SK-MEL-5 (cell line): Measurements from ENCODE around the gene PDE4B. TPM values are rescaled to one million over a fixed set of nuclear protein-coding genes. Genes with fewer than 3 reads are reported as not detected.

Experiments used
- DNase-seq: peaks from one replicate; pipeline ENCODE4 v3.0.0-alpha.2; 2016; ENCODE audit warnings: low read depth, low spot score
- in situ Hi-C: cut with HindIII; loops from 2 replicates; pipeline ENCODE4 v1.10.0; 2016; ENCODE audit warnings: low sequenced_read_pairs, high pct_unique_total_duplicates, low pct_unique_long_range_greater_than_20kb
- total RNA-seq: library from RNA; depleted of rRNA; stranded (reverse); fragments of >200 nt; shearing (Covaris generic); gene quantifications from 2 replicates; pipeline ENCODE4 v1.2.3, GENCODE V29; 2014

The PDE4B gene
- total RNA-seq, 1 experiment from 2014 or later: 26.1 TPM

DNA sequence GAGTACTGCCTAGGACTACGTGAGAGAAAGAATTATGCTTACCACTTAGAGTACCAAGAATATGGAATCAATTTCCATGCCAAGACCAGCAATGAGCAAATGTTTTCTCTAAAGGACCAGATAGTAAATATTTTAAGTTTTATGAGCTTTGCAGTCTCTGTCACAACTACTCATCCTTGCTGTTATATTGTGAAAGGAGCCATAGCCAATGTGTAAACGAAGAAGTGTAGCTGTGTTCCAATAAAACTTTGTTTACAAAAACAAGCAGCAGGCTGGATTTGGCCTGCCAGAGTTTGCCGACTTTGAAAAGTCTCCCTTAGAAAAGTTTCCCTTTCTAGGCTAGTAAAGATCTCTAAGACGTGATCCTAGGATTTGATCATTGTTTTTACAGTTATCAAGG, 128.8 kb downstream of the PDE4B start:
- in situ Hi-C loops: no loop called here
- DNase-seq: no peak

DNA sequence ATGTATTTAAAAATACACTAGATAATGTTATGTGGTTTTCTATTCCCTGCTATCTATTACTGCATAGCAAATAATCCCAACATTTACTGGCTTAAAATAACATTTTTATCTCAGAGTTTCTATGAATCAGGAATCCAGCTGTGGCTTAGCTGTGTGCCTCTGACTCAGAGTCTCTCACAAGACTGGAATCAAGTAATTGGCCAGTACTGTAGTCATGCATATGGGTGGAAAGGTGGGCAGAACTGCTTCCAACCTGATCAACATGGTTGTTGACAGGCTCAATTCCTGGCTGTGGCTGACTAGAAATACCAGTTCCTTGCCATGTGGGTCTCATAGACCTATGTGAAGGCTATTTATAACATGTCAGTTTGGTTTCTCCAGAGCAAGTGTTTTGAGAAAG, 131.8 kb downstream of the PDE4B start:
- in situ Hi-C loops: no loop called here
- no peak for DNase-seq

DNA sequence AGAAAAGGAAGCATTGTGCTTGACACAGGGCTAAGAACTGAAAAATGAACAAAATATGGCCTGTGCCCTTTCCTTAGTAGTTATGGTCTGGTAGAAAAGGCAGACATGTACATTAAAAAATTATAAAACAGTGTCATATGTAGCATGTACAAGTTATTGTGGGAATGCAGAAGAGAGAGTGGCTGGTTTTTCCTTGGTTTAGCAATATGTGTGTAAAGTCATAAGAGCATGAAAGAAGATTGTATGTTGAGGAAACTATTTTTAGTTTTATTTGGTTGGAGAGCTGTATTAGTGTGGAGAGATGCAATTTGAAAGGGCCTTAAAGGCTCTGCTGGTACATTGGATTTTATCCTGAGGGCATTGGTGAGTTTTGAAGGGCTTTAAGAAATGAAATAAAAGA, 145.8 kb downstream of the PDE4B start:
- no peak for DNase-seq
- in situ Hi-C loops: no loop called here

DNA sequence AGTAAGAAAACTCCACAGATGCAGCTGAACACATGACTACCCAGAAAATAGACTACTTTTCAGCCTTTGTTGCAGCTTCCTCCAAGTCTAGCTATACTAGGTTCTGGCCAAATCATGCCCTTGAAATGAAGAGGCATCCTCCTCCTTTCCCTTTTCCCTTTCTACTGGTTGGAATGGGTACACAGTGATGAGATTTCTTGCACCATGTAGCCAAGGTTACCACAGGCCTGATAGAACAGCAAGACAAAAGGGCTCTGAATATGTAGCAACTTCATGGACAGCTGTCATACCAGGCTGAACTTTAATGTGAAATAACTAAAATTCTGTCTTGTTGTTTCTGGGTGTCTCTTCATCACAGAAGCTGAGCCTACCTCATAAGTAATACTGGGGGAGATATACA, 146.5 kb downstream of the PDE4B start:
- DNase-seq: no peak
- in situ Hi-C loops: no loop called here

DNA sequence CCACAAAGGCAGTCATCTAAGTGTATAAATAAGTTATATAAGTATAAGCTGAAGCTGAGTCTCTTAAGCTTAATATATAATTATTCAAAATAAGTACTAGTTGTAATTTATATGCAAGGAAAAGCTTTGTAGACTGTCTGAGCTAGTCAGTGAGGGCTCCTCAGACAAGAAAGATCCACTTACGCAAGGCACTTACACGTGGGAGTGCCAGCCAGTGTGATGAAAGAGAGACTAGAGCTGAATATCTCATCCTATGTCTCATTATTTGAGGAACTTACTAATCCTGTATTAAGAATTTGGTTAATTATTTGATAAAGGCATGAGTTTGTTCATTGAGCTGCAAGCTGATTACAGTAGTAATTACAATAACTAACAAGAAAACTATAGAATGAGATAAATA, 146.9 kb downstream of the PDE4B start:
- no peak for DNase-seq
- in situ Hi-C loops: no loop called here

DNA sequence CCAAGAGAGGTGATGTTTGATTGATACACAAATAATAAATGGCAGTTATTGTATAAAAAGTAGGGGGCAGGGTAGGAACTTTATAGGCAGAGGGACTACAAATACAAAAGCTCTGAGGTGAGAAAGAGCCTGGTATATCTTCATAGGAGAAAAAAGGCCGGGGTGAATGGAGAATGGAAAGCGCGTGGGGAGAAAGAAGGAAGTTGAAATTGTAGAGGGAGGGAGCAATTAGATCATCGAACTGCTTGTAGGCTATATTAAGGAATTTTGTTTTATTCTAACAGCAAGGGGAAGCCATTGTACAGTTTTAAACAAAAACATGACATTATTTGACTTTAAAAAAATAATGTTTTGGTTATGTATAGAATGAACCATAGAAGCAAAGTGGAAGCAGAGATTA, 147.4 kb downstream of the PDE4B start:
- in situ Hi-C loops: no loop called here

DNA sequence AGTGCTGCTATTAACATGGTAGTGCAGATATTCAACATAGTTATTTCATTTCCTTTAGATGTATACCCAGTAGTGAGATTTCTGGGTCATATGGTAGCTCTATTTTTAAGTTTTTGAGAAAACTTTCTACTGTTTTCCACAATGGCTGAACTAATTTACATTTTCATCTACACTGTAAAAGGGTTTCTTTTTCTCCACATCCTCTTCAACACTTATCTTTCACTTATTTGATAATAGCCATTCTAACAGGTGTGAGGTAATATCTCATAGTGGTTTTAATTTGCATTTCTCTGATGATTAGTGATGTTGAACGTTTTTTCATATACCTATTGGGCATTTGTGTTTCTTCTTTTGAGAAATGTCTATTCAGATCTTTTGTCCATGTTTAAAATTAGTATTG, 149.8 kb downstream of the PDE4B start:
- in situ Hi-C loops: no loop called here

More for the DNA sequence above, 147.4 kb downstream of the PDE4B start:
- DNase-seq: no peak

DNA sequence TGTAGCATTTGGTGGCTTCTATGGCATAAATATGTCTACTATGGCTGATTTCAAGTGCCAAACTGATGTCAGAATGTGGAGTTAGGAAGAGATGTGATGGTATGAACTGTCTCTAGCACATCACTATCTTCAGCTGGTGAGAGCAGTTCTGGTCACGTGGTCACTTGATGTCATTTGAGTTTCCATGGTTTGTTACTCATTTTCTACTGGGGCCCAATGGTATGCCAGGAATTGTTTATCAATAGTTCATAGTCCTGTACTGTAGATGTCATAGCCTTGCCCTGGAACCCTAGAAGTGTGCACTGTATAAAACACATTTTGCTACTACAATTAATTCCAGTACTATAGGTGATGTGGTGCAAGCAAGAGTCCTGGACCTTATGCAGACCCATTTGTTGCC, 153.7 kb downstream of the PDE4B start:
- no peak for DNase-seq
- in situ Hi-C loops: no loop called here

More for the DNA sequence above, 149.8 kb downstream of the PDE4B start:
- no peak for DNase-seq

DNA sequence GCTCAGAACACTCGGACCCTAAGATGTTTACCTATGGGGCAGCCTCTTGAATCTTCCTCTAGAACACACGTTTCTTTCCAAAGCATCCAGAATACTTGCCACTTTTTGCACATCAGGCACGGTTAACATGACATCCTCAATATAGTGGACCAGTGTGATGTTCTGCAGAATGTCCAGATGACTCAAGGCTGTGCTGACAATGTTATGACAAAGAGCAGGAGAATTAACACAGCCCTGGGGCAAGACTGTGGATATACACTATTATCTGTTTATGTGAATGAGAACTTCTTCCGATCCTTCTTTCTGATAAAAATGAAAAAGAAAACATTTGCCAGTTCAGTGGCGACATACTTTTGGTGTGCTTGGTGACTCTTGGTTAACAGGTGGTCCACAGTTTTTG, 154.3 kb downstream of the PDE4B start:
- DNase-seq: no peak
- in situ Hi-C loops: no loop called here

DNA sequence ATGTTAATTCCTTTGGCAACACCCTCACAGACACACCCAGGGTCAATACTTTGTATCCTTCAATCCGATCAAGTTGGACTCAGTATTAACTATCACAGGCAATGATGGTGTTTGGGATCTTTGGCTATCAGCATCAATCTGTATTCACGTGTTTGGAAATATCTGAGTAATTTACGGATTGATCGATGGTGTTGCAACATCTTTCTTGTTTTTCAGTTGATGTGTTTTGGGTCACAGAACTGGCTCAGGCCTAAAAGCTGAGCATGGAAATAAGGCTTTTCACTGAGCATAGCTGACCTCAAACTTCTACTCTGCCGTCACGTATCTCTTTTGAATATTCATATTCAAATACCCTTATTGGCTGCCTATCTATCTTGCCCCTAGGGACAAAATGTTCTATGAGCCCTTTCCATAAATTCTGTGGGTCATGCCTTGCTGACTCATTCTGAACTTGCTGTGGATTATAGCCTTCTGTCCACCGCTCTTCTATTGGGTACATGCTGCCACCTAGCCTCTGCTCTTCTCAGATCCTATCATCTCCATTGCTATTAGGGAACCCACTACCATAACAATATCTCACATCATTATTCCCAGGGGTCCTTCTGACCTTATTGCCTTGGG, 156.0 kb downstream of the PDE4B start:
- in situ Hi-C loops: no loop called here
- peak; percentile 79 for DNase-seq

DNA sequence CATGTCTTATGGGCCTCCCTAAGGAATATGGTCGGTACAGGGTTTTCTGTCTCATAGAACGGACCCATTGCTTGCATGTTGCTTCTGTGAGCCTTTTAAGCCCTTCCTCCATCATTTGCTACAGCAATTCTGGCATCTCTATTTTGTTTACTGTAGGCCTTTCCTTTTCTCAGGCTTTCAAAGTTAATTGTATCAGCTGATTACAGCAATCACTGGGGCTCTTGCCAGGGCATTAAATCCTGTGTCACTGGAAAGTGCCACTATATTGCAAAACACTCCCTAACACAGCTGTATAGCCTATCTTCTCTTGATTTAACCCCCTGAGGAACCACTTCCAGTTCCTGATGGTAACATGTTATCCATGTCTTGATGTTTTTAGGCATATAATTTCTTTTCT, 156.5 kb downstream of the PDE4B start:
- no peak for DNase-seq

DNA sequence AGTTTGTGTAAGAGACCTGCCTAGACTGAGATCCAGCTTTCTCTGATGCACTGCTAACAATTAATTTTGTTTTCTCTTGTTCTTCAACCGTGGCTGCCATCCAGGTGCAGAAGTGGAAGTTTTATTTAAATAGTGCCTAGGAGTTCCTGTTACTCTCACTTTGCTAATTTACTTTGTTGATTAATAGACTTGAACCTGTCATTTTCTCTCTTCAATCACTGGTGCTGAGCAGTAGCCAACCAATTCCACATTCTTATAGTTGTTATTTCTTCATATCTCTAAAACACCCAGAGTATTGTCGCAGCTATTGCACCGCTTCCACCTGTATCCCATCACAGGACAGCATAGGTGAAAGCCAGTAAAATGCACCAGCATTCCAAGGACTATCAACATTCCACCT, 157.2 kb downstream of the PDE4B start:
- DNase-seq: no peak
- in situ Hi-C loops: no loop called here

More for the DNA sequence above, 156.5 kb downstream of the PDE4B start:
- in situ Hi-C loops: no loop called here

DNA sequence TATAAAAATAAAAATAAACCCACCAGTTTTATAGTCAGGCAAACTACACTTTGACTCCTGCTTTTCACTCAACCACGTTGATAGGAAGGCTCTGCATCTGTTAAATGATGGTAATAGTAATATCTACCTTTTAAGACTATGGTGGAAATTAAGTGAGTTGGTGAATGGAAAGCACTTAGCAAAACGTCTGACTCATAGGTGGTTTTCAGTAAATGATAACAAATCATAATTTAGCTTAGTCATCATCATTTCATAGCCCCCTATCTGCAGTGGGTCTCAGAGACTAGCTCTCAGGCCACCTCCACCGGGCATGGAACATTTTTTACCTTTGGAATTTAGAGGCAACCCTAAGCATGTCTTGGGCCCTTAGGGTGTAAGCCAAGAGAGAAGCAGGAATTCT, 160.0 kb downstream of the PDE4B start:
- in situ Hi-C loops: no loop called here

DNA sequence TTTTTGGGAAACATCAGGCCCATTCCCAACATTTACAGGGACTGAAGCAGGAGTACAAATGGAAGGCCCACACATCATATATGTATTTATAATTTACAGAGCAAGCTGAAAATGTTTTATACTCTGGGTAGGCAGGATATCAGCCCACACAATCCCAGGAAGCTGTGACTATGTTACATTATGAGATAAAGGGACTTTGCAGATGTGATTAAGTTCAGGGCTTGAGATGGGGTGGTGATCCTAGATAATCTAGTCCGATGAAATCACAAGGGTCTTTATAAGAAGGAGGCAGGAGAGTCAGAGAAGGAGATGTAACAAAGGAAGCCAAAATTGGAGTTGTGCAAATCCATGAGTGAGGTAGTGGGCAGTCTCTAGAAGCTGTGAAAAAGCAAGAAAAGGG, 160.5 kb downstream of the PDE4B start:
- in situ Hi-C loops: no loop called here
- no peak for DNase-seq

More for the DNA sequence above, 160.0 kb downstream of the PDE4B start:
- no peak for DNase-seq

DNA sequence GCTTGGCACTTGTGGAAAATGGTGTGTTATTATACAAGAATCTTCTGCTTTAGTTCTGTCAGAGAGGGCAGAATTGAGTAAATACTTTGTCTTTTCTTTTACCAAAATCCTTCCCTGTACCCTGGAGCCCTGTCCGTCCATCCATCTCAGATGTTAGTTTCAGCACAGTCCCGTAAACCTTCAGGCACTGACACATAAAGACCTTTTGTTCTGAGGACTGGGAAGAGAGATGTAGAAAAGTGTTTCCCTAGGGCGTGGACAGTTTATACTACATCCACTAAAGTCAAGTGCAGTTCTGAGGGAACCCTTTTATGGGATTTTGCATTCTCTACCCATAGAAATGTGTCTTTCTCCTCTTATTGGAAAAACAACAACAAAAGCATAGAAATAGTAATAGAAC, 162.4 kb downstream of the PDE4B start:
- peak; percentile 84 for DNase-seq
- in situ Hi-C loops: no loop called here

DNA sequence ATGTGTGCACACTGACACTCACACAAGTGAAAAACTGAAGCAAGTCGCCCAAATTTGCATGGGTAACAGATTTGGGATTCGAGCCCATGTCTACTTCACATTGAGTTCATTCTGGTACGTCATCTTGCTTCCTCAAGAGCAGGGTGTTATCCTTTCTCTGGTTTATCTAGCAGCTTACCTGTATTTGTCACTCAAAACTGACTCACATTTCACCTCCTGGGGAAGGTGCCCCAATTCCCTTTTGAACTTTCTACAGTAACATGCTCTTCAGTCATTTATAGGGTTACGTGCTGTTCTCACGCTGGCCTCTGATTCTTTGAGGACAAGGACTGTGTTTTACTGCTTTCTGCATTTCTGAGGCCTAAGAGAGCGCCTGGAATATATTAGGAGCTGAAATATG, 162.8 kb downstream of the PDE4B start:
- in situ Hi-C loops: no loop called here
- no peak for DNase-seq

DNA sequence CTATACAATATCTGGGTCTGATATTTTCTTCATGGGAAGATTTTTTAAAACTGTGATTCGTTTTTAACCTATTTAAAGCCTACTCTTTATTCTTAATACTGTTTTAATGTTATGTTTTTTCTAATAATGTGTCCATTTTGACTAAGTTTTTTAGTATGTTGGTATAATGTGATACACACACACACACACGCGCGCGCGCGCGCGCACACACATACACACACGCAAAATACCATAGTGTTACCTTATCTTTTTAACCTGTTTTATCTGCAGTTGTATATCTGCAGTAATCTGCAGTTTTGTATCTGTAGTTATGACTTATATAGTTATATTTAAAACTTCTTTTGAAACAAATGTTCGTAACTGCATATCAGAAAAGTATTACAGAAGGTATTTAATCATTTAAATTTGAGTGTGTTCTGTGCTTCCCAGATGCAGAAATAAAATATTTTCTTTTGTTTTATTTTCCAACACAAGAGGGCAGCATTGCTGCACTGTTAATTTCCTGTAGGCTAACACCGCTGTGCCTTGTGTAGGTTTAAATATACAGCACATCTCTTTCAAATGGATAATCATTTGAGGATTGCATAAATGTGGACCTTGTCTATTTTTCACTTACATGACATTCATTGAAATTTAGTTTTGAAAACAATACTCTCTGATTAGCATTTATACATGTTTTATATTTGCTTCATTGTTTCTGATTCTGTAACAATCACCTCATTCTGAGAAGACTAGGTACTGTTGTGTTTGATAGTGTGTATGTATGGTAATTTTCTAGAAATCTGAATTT, 166.1 kb downstream of the PDE4B start:
- in situ Hi-C loops: no loop called here
- DNase-seq: peak; percentile 67

DNA sequence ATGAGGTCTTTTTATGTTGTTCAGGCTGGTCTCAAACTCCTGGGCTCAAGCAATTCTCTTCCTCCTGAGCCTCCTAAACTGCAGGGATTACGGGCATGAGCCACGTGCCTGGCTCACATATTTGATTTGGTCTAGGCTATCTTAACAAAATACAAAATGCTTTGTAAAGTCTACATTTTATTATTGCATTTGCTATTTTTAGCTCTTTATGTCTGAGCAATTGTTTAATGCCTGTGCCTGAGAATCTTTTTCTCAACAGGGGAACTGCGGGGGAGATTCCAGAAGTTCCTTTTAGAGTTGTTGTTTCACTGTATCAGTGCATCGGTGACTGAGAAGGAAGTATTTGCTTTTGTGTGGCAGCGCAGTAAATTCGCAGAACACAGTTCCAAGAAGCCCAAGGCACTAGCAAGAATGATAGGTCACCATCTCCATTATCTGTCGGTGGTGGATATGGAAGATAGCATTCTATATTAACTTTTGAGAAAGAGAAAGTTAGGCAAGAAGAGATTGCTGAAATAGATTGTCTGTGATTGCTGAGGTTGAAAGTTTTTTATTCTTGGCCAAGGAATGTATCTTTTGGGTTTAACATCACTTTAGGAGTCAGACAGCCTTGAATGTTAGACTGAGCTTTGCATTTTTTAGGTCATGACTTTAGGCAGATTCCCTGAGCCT, 167.3 kb downstream of the PDE4B start:
- DNase-seq: no peak
- in situ Hi-C loops: no loop called here
